H9 (cell line): ENCODE measurements around the gene SNRNP70. TPM values are rescaled to one million over a fixed set of nuclear protein-coding genes. Genes with fewer than 3 reads are reported as not detected.

Experiments used
- DNase-seq: peaks from one replicate; pipeline ENCODE4 v3.0.0-alpha.2; 2017
- H2AFZ ChIP-seq: one replicate; pipeline ENCODE4 v1.6.1; 2013; ENCODE audit warnings: mild to moderate bottlenecking, low read length, control low read depth, moderate library complexity
- H2AK5ac ChIP-seq: 2 replicates; pipeline ENCODE4 v1.6.1; 2013; ENCODE audit warnings: low read length, control low read depth, mixed read lengths; ENCODE audit not compliant: insufficient read length
- H2BK120ac ChIP-seq: one replicate; pipeline ENCODE4 v1.6.1; 2013; ENCODE audit warnings: low read depth, mild to moderate bottlenecking, low read length, control low read depth, inconsistent platforms; ENCODE audit not compliant: poor library complexity, severe bottlenecking
- H2BK12ac ChIP-seq: 2 replicates; pipeline ENCODE4 v1.6.1; 2013; ENCODE audit warnings: low read length, control low read depth, mixed read lengths, low read depth; ENCODE audit not compliant: insufficient read length
- H2BK15ac ChIP-seq: 2 replicates; pipeline ENCODE4 v1.6.1; 2013; ENCODE audit warnings: low read depth, low read length, control low read depth
- H2BK20ac ChIP-seq: one replicate; pipeline ENCODE4 v1.6.1; 2013; ENCODE audit warnings: low read depth, mild to moderate bottlenecking, low read length, control low read depth, inconsistent platforms; ENCODE audit not compliant: poor library complexity, severe bottlenecking
- H2BK5ac ChIP-seq: 2 replicates; pipeline ENCODE4 v1.6.1; 2013; ENCODE audit warnings: low read length, control low read depth, mixed read lengths; ENCODE audit not compliant: insufficient read length
- H3K14ac ChIP-seq: 2 replicates; pipeline ENCODE4 v1.6.1; 2013; ENCODE audit warnings: low read length, control low read depth; ENCODE audit not compliant: insufficient read depth
- H3K18ac ChIP-seq: 2 replicates; pipeline ENCODE4 v1.6.1; 2013; ENCODE audit warnings: low read depth, mild to moderate bottlenecking, mixed read lengths, low read length, control low read depth; ENCODE audit not compliant: insufficient read length
- H3K23ac ChIP-seq: 2 replicates; pipeline ENCODE4 v1.6.1; 2013; ENCODE audit warnings: low read length, control low read depth, mixed read lengths, low read depth; ENCODE audit not compliant: insufficient read length
- H3K23me2 ChIP-seq: 2 replicates; pipeline ENCODE4 v1.6.1; 2013; ENCODE audit warnings: low read depth, mild to moderate bottlenecking, mixed read lengths, low read length, control low read depth; ENCODE audit not compliant: insufficient read length, poor library complexity, severe bottlenecking
- H3K27ac ChIP-seq: 2 replicates; pipeline ENCODE4 v1.5.1; 2013; ENCODE audit warnings: low read length, control low read depth, mixed read lengths, low read depth; ENCODE audit not compliant: insufficient read length
- H3K27me3 ChIP-seq: 2 replicates; pipeline ENCODE4 v1.6.1; 2013; ENCODE audit warnings: low read length, control low read depth, inconsistent platforms; ENCODE audit not compliant: insufficient read depth
- H3K4ac ChIP-seq: 2 replicates; pipeline ENCODE4 v1.6.1; 2013; ENCODE audit warnings: low read depth, mild to moderate bottlenecking, control low read depth, inconsistent platforms, low read length, moderate library complexity
- H3K4me1 ChIP-seq: 2 replicates; pipeline ENCODE4 v1.6.1; 2013; ENCODE audit warnings: low read length, control low read depth, inconsistent platforms; ENCODE audit not compliant: insufficient read depth
- H3K4me2 ChIP-seq: 2 replicates; pipeline ENCODE4 v1.6.1; 2013; ENCODE audit warnings: low read length, control low read depth, mixed read lengths; ENCODE audit not compliant: insufficient read length, insufficient read depth
- H3K56ac ChIP-seq: 2 replicates; pipeline ENCODE4 v1.6.1; 2013; ENCODE audit warnings: low read depth, mild to moderate bottlenecking, mixed read lengths, low read length, control low read depth; ENCODE audit not compliant: insufficient read length
- H3K79me1 ChIP-seq: 2 replicates; pipeline ENCODE4 v1.6.1; 2013; ENCODE audit warnings: low read depth, mild to moderate bottlenecking, moderate library complexity, low read length, control low read depth, inconsistent platforms; ENCODE audit not compliant: insufficient read depth, poor library complexity, severe bottlenecking
- H3K79me2 ChIP-seq: 2 replicates; pipeline ENCODE4 v1.6.1; 2013; ENCODE audit warnings: low read length, control low read depth, inconsistent platforms; ENCODE audit not compliant: insufficient read depth
- H3K9ac ChIP-seq: 2 replicates; pipeline ENCODE4 v1.6.1; 2013; ENCODE audit warnings: low read length, control low read depth, mixed read lengths; ENCODE audit not compliant: insufficient read length; ENCODE audit errors: extremely low read depth
- H3K9me3 ChIP-seq: one replicate; pipeline ENCODE4 v1.6.1; 2013; ENCODE audit warnings: low read depth, low read length, inconsistent platforms; ENCODE audit not compliant: control insufficient read depth
- H3T11ph ChIP-seq: one replicate; pipeline ENCODE4 v1.6.1; 2013; ENCODE audit warnings: mild to moderate bottlenecking, low read length, control low read depth, inconsistent platforms
- H4K20me1 ChIP-seq: one replicate; pipeline ENCODE4 v1.6.1; 2013; ENCODE audit not compliant: control insufficient read depth, insufficient read length, insufficient read depth
- H4K5ac ChIP-seq: 2 replicates; pipeline ENCODE4 v1.6.1; 2013; ENCODE audit warnings: low read depth, mild to moderate bottlenecking, mixed read lengths, low read length, control low read depth; ENCODE audit not compliant: insufficient read length
- H4K8ac ChIP-seq: replicated peaks from 2 replicates; pipeline ENCODE4 v1.6.1; 2013; ENCODE audit warnings: low read length, control low read depth, mixed read lengths, low read depth; ENCODE audit not compliant: insufficient read length
- H4K91ac ChIP-seq: 2 replicates; pipeline ENCODE4 v1.6.1; 2013; ENCODE audit warnings: low read depth, mild to moderate bottlenecking, moderate library complexity, mixed read lengths, low read length, control low read depth; ENCODE audit not compliant: insufficient read length
- H3K27ac Mint-ChIP-seq, 3 experiments: 2 replicates in 2 of 3; 3 replicates in 1 of 3; pipeline ENCODE4 v1.8.0; 2020 to 2021; ENCODE audit warnings: mixed read lengths in 3 of 3, mild to moderate bottlenecking in 1 of 3, moderate library complexity in 1 of 3
- H3K27me3 Mint-ChIP-seq: 2 replicates; pipeline ENCODE4 v1.8.0; 2021; ENCODE audit warnings: low read depth, mild to moderate bottlenecking, moderate library complexity, mixed read lengths
- H3K36me3 Mint-ChIP-seq, 3 experiments: 2 replicates in 2 of 3; 3 replicates in 1 of 3; pipeline ENCODE4 v1.8.0; 2020 to 2021; ENCODE audit warnings: low read depth in 3 of 3, mixed read lengths in 3 of 3; ENCODE audit not compliant: insufficient read depth in 1 of 3
- H3K4me1 Mint-ChIP-seq, 2 experiments: 2 replicates each; pipeline ENCODE4 v1.8.0; 2020; ENCODE audit warnings: mixed read lengths in 2 of 2
- H3K4me3 Mint-ChIP-seq, 2 experiments: 2 replicates in 1 of 2; 3 replicates in 1 of 2; pipeline ENCODE4 v1.8.0; 2020 to 2021; ENCODE audit warnings: mild to moderate bottlenecking in 2 of 2, mixed read lengths in 2 of 2, moderate library complexity in 1 of 2
- H3K9me3 Mint-ChIP-seq, 2 experiments: 2 replicates in 1 of 2; 3 replicates in 1 of 2; pipeline ENCODE4 v1.8.0; 2020; ENCODE audit warnings: mild to moderate bottlenecking in 2 of 2, mixed read lengths in 2 of 2, moderate library complexity in 1 of 2
- CTCF ChIP-seq: fragments of 200-600 bp; sonication (generic); conservative IDR thresholded peaks from 3 replicates; pipeline ENCODE4 v1.8.0; 2021; ENCODE audit warnings: antibody characterized with exemption, mild to moderate bottlenecking
- WGBS: extraction: QIAGEN DNeasy Blood & Tissue Kit; methylation state at CpG from one replicate; pipeline ENCODE4 v1.1.7; 2013; ENCODE audit warnings: missing lambda C conversion rate, low lambda C conversion rate, mixed read lengths; ENCODE audit not compliant: insufficient read length; ENCODE audit errors: extremely low coverage; 5-methylcytosine and 5-hydroxymethylcytosine counted together
- total RNA-seq: library from RNA; stranded (reverse); gene quantifications from 2 replicates; pipeline ENCODE4 v1.2.1, GENCODE V29; 2021

Gene SNRNP70
- total RNA-seq, 1 experiment from 2014 or later: 295 TPM

DNA sequence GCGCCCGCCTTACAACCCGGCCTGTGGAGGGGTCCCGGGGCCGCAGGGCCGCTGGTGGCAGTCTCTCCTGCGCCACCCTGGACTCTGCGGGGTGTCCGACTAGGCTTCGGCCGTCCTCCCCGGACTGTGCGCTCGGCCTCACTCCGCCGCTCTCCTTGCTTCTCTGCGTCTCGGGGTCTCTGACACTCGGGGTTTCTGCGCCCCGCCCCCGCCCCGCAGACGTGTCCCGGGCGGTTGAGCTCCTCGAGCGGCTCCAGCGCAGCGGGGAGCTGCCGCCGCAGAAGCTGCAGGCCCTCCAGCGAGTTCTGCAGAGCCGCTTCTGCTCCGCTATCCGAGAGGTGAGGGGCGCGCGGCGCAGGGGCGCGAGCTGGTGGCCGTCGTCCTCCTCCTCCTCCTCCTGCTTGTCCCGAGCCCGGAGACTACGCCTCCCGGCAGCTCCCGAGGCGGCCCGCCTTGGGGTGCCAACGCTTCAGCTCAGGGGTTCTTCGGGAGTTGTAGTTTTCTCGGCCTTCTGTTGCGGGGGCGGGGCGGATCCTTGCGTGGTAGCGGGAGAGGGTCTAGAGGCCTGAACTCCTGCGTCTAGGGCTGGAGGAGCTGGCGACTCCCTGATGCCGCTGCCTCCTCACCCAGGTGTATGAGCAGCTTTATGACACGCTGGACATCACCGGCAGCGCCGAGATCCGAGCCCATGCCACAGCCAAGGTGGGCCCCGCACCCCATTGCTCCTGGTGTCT, 29.5 kb downstream of the SNRNP70 start:
- Mint-ChIP-seq H3K36me3 (peaks cover 0 to 4% (median 0%) of the 10 kb centered on the region in 3 experiments; a peak in 1 of 7 replicates), H3K4me1 (peaks cover 18 to 25% of the 10 kb centered on the region in 2 experiments)

More for the DNA sequence above, 29.5 kb downstream of the SNRNP70 start:
- no peak overlapping the region for H2BK12ac ChIP-seq
- H2BK15ac ChIP-seq: no peak overlapping the region
- H3K18ac ChIP-seq: no peak overlapping the region
- peak; percentile 83 for DNase-seq
- H3K27ac Mint-ChIP-seq: no peak overlapping the region
- H3K4me2 ChIP-seq: peak overlapping the region; percentile 32
- no peak overlapping the region for H3K23ac ChIP-seq
- no peaks in the 10 kb centered on the region; a peak in 1 of 5 replicates for H3K9me3 Mint-ChIP-seq
- H4K91ac ChIP-seq: no peak overlapping the region
- no peaks in the 10 kb centered on the region for H3K79me1 ChIP-seq
- H2AFZ ChIP-seq: no peak overlapping the region
- no peak overlapping the region for H4K5ac ChIP-seq
- H3K79me2 ChIP-seq: no peaks in the 10 kb centered on the region
- WGBS: no CpG with 5 or more reads among the region's 68 CpGs
- no peak overlapping the region for H3K56ac ChIP-seq
- peaks cover 3% of the 10 kb centered on the region; the same call in 1 of the 2 replicates for H3K4me1 ChIP-seq
- no peaks in the 10 kb centered on the region for H4K20me1 ChIP-seq
- no peak overlapping the region for H3K27ac ChIP-seq
- no peak overlapping the region for H3K4ac ChIP-seq
- H3K27me3 Mint-ChIP-seq: peaks cover 11% of the 10 kb centered on the region
- H3K9ac ChIP-seq: no peak overlapping the region
- no peak overlapping the region for H2BK20ac ChIP-seq
- peaks cover 2% of the 10 kb centered on the region for H3K23me2 ChIP-seq
- H3K4me3 Mint-ChIP-seq: peak overlapping the region; percentile 65 to 82
- H3K14ac ChIP-seq: no peak overlapping the region
- no peak overlapping the region for H4K8ac ChIP-seq
- no peaks in the 10 kb centered on the region for H3K9me3 ChIP-seq
- no peak overlapping the region for H2AK5ac ChIP-seq
- H3T11ph ChIP-seq: no peak overlapping the region
- H2BK120ac ChIP-seq: no peak overlapping the region
- H2BK5ac ChIP-seq: no peak overlapping the region
- no peaks in the 10 kb centered on the region; the same call in 1 of the 2 replicates for H3K27me3 ChIP-seq
- no peak for TF ChIP-seq CTCF
